Parathyroid adenoma (tissue), 2 donors: ENCODE results near the gene KRTAP12-1.

ENCODE experiments used
- H2AFZ ChIP-seq: fragments of 300-600 bp; sonication (generic); one replicate; pipeline ENCODE4 v1.7.0; 2017; ENCODE audit warnings: antibody characterized with exemption, mild to moderate bottlenecking
- H3K27ac ChIP-seq: fragments of 300-600 bp; sonication (generic); one replicate; pipeline ENCODE4 v1.7.0; 2017
- H3K27me3 ChIP-seq: fragments of 300-600 bp; sonication (generic); one replicate; pipeline ENCODE4 v1.7.0; 2017; ENCODE audit warnings: low read length; ENCODE audit not compliant: control insufficient read depth, insufficient read depth
- H3K36me3 ChIP-seq: fragments of 300-600 bp; sonication (generic); one replicate; pipeline ENCODE4 v1.7.0; 2017; ENCODE audit warnings: low read length; ENCODE audit not compliant: control insufficient read depth, insufficient read depth
- H3K4me1 ChIP-seq: fragments of 300-600 bp; sonication (generic); one replicate; pipeline ENCODE4 v1.7.0; 2017; ENCODE audit warnings: control low read depth
- H3K4me2 ChIP-seq: fragments of 300-600 bp; sonication (generic); one replicate; pipeline ENCODE4 v1.7.0; 2017; ENCODE audit warnings: low read length
- H3K4me3 ChIP-seq: fragments of 300-600 bp; sonication (generic); one replicate; pipeline ENCODE4 v1.7.0; 2017; ENCODE audit warnings: low read depth, low read length
- H3K79me2 ChIP-seq: fragments of 300-600 bp; sonication (generic); one replicate; pipeline ENCODE4 v1.7.0; 2017; ENCODE audit warnings: control low read depth
- H3K9ac ChIP-seq: fragments of 300-600 bp; sonication (generic); one replicate; pipeline ENCODE4 v1.7.0; 2017; ENCODE audit warnings: mild to moderate bottlenecking
- H3K9me3 ChIP-seq: fragments of 300-600 bp; sonication (generic); one replicate; pipeline ENCODE4 v1.7.0; 2017; ENCODE audit warnings: low read length; ENCODE audit not compliant: control insufficient read depth
- TF ChIP-seq, protein P1 (sequence below): fragments of 300-600 bp; sonication (generic); IDR thresholded peaks from one replicate; pipeline ENCODE4 v1.7.0; 2017; ENCODE audit warnings: antibody characterized with exemption, mild to moderate bottlenecking
- donor health status: primary hyperparathyroidism.

The KRTAP12-1 gene

DNA sequence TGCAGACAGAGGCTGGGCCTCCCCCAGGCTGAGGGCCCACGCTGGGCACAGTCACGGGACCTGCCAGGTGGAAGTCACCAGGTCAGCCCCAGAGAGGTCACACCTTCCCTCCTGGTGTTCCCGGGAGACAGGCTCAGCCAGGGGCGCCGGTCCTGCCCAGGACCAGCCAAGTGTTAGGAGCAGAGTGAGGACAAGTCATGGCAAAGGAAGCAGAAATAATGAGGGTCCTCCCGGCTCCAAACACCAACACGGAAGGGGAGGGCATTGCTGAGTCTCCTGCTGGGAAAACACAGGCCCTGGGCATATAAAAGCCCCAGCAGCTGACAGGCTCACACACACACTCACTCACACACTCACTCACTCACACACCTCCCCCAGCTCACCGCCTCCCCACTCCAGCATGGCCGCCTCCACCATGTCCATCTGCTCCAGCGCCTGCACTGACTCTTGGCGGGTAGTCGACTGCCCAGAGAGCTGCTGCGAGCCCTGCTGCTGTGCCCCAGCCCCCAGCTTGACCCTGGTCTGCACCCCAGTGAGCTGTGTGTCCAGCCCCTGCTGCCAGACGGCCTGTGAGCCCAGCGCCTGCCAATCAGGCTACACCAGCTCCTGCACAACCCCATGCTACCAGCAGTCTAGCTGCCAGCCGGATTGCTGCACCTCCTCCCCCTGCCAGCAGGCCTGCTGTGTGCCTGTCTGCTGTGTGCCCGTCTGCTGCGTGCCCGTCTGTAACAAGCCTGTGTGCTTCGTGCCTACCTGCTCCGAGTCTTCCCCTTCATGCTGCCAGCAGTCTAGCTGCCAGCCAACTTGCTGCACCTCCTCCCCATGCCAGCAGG, 44.7 kb downstream of the KRTAP12-1 start, which contains the start of gene KRTAP10-10:
Gene KRTAP10-10, plus strand, starts transcription at position 339 of the 833 bp plus-strand sequence. Its CDS starts 62 bp downstream, at position 401.
- H2AFZ ChIP-seq, result no peak within 1 kb of the TSS
- H3K9ac ChIP-seq, result no peak within 1 kb of the TSS
- H3K27me3 ChIP-seq, result no peaks in the 10 kb centered on the region
- H3K4me2 ChIP-seq, result no peak within 1 kb of the TSS
- no peak within 1 kb of the TSS for H3K4me3 ChIP-seq
- no peaks in the 10 kb centered on the region for H3K36me3 ChIP-seq
- no peaks in the 10 kb centered on the region for H3K79me2 ChIP-seq
- TF ChIP-seq, protein P1, sequence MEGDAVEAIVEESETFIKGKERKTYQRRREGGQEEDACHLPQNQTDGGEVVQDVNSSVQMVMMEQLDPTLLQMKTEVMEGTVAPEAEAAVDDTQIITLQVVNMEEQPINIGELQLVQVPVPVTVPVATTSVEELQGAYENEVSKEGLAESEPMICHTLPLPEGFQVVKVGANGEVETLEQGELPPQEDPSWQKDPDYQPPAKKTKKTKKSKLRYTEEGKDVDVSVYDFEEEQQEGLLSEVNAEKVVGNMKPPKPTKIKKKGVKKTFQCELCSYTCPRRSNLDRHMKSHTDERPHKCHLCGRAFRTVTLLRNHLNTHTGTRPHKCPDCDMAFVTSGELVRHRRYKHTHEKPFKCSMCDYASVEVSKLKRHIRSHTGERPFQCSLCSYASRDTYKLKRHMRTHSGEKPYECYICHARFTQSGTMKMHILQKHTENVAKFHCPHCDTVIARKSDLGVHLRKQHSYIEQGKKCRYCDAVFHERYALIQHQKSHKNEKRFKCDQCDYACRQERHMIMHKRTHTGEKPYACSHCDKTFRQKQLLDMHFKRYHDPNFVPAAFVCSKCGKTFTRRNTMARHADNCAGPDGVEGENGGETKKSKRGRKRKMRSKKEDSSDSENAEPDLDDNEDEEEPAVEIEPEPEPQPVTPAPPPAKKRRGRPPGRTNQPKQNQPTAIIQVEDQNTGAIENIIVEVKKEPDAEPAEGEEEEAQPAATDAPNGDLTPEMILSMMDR, result no peak
- H3K9me3 ChIP-seq, result no peaks in the 10 kb centered on the region
- no peak within 1 kb of the TSS for H3K27ac ChIP-seq
- H3K4me1 ChIP-seq, result no peaks in the 10 kb centered on the region

DNA sequence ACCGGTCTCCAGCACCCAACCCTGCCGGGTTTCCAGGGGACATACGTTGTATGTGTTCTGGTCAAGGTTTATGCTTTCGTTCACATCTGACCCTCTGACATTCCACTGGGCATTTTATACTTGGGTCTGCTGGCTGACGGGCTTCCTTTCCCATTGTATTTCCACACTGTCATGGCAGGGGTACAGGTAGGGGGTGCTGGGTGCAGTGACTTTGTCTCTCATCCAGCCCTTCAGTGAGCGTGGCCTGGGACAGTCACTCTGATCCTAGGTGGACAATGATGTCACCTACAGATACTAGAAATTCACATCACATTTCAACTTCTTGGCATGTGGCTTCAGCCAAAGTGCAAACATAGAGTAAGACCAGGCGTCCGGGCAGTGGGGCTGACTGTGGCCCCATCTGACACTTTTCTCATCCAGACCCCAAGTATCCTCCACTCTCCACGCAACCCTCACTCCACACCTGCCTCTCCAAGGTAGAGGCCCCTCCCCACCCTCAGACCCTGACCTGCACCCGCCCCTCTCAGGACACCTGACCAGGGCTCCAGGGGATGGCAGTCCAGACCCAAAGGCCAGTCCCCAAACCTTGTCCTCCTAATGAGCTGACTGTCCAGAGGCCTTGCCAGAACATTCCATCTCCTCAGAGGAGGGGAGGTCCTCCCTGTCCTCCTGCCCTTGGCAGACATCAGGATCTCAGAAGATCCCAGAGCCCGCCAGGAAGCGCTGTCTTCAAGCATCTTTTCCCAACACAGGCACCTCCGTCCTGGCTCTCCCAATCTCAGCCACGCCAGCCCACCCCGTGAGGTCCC, 45.5 kb downstream of the KRTAP12-1 start:
- no peaks in the 10 kb centered on the region for H3K79me2 ChIP-seq
- H3K27ac ChIP-seq, result no peak overlapping the region
- no peak overlapping the region for H2AFZ ChIP-seq
- no peak overlapping the region for H3K9ac ChIP-seq
- H3K27me3 ChIP-seq, result no peaks in the 10 kb centered on the region
- H3K4me2 ChIP-seq, result no peak overlapping the region
- no peaks in the 10 kb centered on the region for H3K4me1 ChIP-seq
- H3K36me3 ChIP-seq, result no peaks in the 10 kb centered on the region
- TF ChIP-seq, protein P1, result no peak
- H3K9me3 ChIP-seq, result no peaks in the 10 kb centered on the region
- no peak overlapping the region for H3K4me3 ChIP-seq

DNA sequence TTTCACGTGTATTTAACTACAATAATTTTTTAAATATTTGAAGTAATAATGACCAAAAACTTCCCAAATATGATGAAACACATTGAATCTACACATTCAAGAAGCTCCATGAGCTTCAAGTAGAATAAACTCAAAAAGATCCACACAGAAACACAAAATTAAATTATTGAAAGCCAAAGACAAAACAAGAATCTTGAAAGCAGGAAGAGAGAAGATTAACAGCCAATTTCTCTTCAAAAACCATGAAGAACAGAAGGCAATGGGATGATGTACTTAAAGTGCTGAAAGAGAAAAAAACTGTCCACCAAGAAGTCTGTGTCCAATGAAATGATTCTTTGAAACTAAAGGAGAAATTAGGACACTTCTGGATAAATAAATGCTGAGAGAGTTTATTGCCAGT, 49.9 kb downstream of the KRTAP12-1 start:
- Histone ChIP-seq H3K27me3 (no peaks in the 10 kb centered on the region), H3K4me1 (no peaks in the 10 kb centered on the region), H3K4me2 (no peak overlapping the region), H3K9me3 (no peaks in the 10 kb centered on the region), H3K36me3 (no peaks in the 10 kb centered on the region), H3K9ac (no peak overlapping the region), H2AFZ (no peak overlapping the region), H3K27ac (no peak overlapping the region), H3K4me3 (no peak overlapping the region), H3K79me2 (no peaks in the 10 kb centered on the region)
- TF ChIP-seq, protein P1, result no peak
